ENCODE data around the gene FAM83D. TPM values are rescaled to one million over a fixed set of nuclear protein-coding genes. Genes with fewer than 3 reads are reported as not detected.
A peak's percentile ranks its signal among the peaks of the same experiment; 100 is the strongest.

The FAM83D gene
- total RNA-seq, 4 donors from 2014 or later = 6.3 to 13.5 (median 7.8) TPM

- TF ChIP-seq POLR2A (IDR thresholded peaks at IDR 0.05) = no peak
- no peak for TF ChIP-seq CTCF (IDR thresholded peaks at IDR 0.05)
- H3K36me3 ChIP-seq = no peaks in the 10 kb centered on the region
- H3K27me3 ChIP-seq = no peaks in the 10 kb centered on the region
- no peak overlapping the region for H3K4me3 ChIP-seq
- H3K27ac ChIP-seq = peak overlapping the region in 2 of 4 donors; percentile 8 to 88
- no peaks in the 10 kb centered on the region for H3K9me3 ChIP-seq
- peaks cover 0 to 39% (median 18%) of the 10 kb centered on the region in 4 donors for H3K4me1 ChIP-seq
- no peak for DNase-seq
Measured at GRCh38 chr20:38882600-38882999, 43.6 kb upstream of the FAM83D start.

GRCh38 chr20:38883081-38883980, 42.9 kb upstream of the FAM83D start:
- Histone ChIP-seq H3K27me3 (no peaks in the 10 kb centered on the region), H3K36me3 (no peaks in the 10 kb centered on the region)

GRCh38 chr20:38883981-38884733, 42.1 kb upstream of the FAM83D start:
- H3K4me3 ChIP-seq = no peak overlapping the region
- no peak for TF ChIP-seq CTCF (IDR thresholded peaks at IDR 0.05)
- no peak for TF ChIP-seq POLR2A (IDR thresholded peaks at IDR 0.05)
- no peaks in the 10 kb centered on the region for H3K36me3 ChIP-seq
- peaks cover 0 to 39% (median 14%) of the 10 kb centered on the region in 4 donors for H3K4me1 ChIP-seq
- peak overlapping the region in 2 of 4 donors; percentile 19 to 88 for H3K27ac ChIP-seq
- no peaks in the 10 kb centered on the region for H3K27me3 ChIP-seq
- H3K9me3 ChIP-seq = no peaks in the 10 kb centered on the region
- DNase-seq = peak in 1 of 3 donors; percentile 26

More at GRCh38 chr20:38883081-38883980, 42.9 kb upstream of the FAM83D start:
- H3K27ac ChIP-seq = peak overlapping the region in 2 of 4 donors; percentile 19 to 88
- TF ChIP-seq CTCF (IDR thresholded peaks at IDR 0.05) = no peak
- no peak for TF ChIP-seq POLR2A (IDR thresholded peaks at IDR 0.05)
- H3K4me3 ChIP-seq = peak overlapping the region in 1 of 4 donors; percentile 0
- peaks cover 0 to 39% (median 17%) of the 10 kb centered on the region in 4 donors for H3K4me1 ChIP-seq
- H3K9me3 ChIP-seq = no peaks in the 10 kb centered on the region
- DNase-seq = peak; percentile 39 to 66 (median 54)

GRCh38 chr20:38885357-38885756, 40.9 kb upstream of the FAM83D start:
- Histone ChIP-seq H3K36me3 (no peaks in the 10 kb centered on the region), H3K4me3 (no peak overlapping the region), H3K27ac (peak overlapping the region in 1 of 4 donors; percentile 88), H3K27me3 (no peaks in the 10 kb centered on the region), H3K9me3 (no peaks in the 10 kb centered on the region), H3K4me1 (peaks cover 0 to 36% (median 14%) of the 10 kb centered on the region in 4 donors)
- TF ChIP-seq POLR2A (IDR thresholded peaks at IDR 0.05) (no peak), CTCF (IDR thresholded peaks at IDR 0.05) (no peak)
- DNase-seq = peak in 1 of 3 donors; percentile 11

GRCh38 chr20:38888059-38888831, 38.0 kb upstream of the FAM83D start:
- peaks cover 0 to 21% (median 10%) of the 10 kb centered on the region in 4 donors for H3K4me1 ChIP-seq
- peak overlapping the region in 1 of 4 donors; percentile 32 for H3K27ac ChIP-seq
- peak in 1 of 3 donors; percentile 12 for DNase-seq

More at GRCh38 chr20:38888059-38888831, 38.0 kb upstream of the FAM83D start:
- no peak for TF ChIP-seq POLR2A (IDR thresholded peaks at IDR 0.05)
- no peak for TF ChIP-seq CTCF (IDR thresholded peaks at IDR 0.05)
- no peaks in the 10 kb centered on the region for H3K27me3 ChIP-seq
- H3K9me3 ChIP-seq = no peaks in the 10 kb centered on the region
- no peak overlapping the region for H3K4me3 ChIP-seq
- H3K36me3 ChIP-seq = no peaks in the 10 kb centered on the region
